Tibial artery (tissue), 4 donors: Measurements from ENCODE around the gene CACNA1A.
"Not testable (repeated sequence)": the region's sequence is repeated elsewhere in the genome, so short reads cannot be mapped to it uniquely, and the experiment has no call there.

Source experiments
- DNase-seq, 2 donors: peaks; one replicate each; pipeline ENCODE4 v3.0.0-alpha.2; 2019
- H3K27ac ChIP-seq, 2 donors: fragments of 200-600 bp; sonication (generic) in 1 of 2; 1 replicate in 1 of 2; 2 replicates in 1 of 2; pipeline ENCODE4 v1.5.1; 2018 to 2019; ENCODE audit warnings: mild to moderate bottlenecking in 1 of 2
- H3K27me3 ChIP-seq, 2 donors: fragments of 200-600 bp; sonication (generic) in 1 of 2; one replicate each; pipeline versions ENCODE4 v1.5.1 to v1.6.0; 2016 to 2019
- H3K36me3 ChIP-seq, 3 donors: fragments of 200-600 bp; sonication (generic) in 2 of 3; one replicate each; pipeline ENCODE4 v1.5.1; 2016 to 2019; ENCODE audit warnings: mild to moderate bottlenecking in 2 of 3
- H3K4me1 ChIP-seq, 4 donors: fragments of 200-600 bp; sonication (generic) in 2 of 4; 1 replicate in 3 of 4; 2 replicates in 1 of 4; pipeline ENCODE4 v1.5.1; 2016 to 2019
- H3K4me3 ChIP-seq, 2 donors: fragments of 200-600 bp; sonication (generic) in 1 of 2; 1 replicate in 1 of 2; 2 replicates in 1 of 2; pipeline ENCODE4 v1.5.1; 2018 to 2019; ENCODE audit warnings: mild to moderate bottlenecking in 2 of 2
- H3K9me3 ChIP-seq, 3 donors: fragments of 200-600 bp; sonication (generic) in 1 of 3; one replicate each; pipeline ENCODE4 v1.5.1; 2016 to 2019
- intact Hi-C: fragments of 100-400 bp; cut with DNase I; formaldehyde crosslinking; loops from one replicate; pipeline ENCODE4 v1.15.0; 2023; ENCODE audit warnings: low total_unique reads
- TF ChIP-seq, protein P1 (sequence below), 2 experiments: fragments of 200-600 bp in 1 of 2; fragments of 450-650 bp in 1 of 2; IDR thresholded peaks; one replicate each; pipeline ENCODE4 v1.5.1; 2017 to 2019; ENCODE audit warnings: antibody characterized with exemption in 2 of 2, mild to moderate bottlenecking in 1 of 2, moderate library complexity in 1 of 2

The CACNA1A gene

GRCh38 chr19:13198634-13199033 lies 307.6 kb downstream of the CACNA1A start:
- Histone ChIP-seq H3K9me3 (no peaks in the 10 kb centered on the region), H3K27ac (no peak overlapping the region), H3K36me3 (no peaks in the 10 kb centered on the region), H3K4me3 (no peak overlapping the region), H3K27me3 (no peaks in the 10 kb centered on the region), H3K4me1 (no peaks in the 10 kb centered on the region)
- TF ChIP-seq, protein P1, sequence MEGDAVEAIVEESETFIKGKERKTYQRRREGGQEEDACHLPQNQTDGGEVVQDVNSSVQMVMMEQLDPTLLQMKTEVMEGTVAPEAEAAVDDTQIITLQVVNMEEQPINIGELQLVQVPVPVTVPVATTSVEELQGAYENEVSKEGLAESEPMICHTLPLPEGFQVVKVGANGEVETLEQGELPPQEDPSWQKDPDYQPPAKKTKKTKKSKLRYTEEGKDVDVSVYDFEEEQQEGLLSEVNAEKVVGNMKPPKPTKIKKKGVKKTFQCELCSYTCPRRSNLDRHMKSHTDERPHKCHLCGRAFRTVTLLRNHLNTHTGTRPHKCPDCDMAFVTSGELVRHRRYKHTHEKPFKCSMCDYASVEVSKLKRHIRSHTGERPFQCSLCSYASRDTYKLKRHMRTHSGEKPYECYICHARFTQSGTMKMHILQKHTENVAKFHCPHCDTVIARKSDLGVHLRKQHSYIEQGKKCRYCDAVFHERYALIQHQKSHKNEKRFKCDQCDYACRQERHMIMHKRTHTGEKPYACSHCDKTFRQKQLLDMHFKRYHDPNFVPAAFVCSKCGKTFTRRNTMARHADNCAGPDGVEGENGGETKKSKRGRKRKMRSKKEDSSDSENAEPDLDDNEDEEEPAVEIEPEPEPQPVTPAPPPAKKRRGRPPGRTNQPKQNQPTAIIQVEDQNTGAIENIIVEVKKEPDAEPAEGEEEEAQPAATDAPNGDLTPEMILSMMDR (IDR thresholded peaks at IDR 0.05) = no peak
- intact Hi-C loops = loop anchor here (5.0 kb wide), 1 partner anchor 64 kb away; no protein-coding TSS in a partner anchor
- no peak for DNase-seq

DNA sequence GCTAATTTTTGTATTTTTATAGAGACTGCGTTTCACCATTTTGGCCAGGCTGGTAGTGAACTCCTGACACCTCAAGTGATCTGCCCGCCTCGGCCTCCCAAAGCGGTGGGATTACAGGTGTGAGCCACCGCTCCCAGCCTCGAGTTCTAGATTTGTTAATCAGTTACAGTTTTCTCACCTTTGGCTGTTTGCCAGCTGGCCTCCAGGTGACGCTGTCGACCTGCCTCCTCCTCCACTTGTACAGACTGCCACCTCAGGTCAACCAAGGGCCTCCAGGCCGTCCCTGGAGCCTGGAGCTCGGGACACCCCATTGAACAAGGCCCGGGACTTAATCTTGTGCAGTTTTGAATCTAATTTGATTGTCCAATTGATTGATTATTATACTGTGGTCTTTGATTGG lies 310.6 kb downstream of the CACNA1A start:
- no peak for DNase-seq
- Histone ChIP-seq H3K27me3 (no peaks in the 10 kb centered on the region), H3K36me3 (no peaks in the 10 kb centered on the region), H3K4me1 (no peaks in the 10 kb centered on the region), H3K4me3 (no peak overlapping the region), H3K27ac (no peak overlapping the region), H3K9me3 (no peaks in the 10 kb centered on the region)
- intact Hi-C loops = loop anchor here (5.0 kb wide), 1 partner anchor 67 kb away; no protein-coding TSS in a partner anchor
- TF ChIP-seq, protein P1 (IDR thresholded peaks at IDR 0.05) = no peak

- intact Hi-C loops = no loop called here
- Histone ChIP-seq H3K4me1 (no peaks in the 10 kb centered on the region), H3K36me3 (no peaks in the 10 kb centered on the region), H3K9me3 (no peaks in the 10 kb centered on the region), H3K27ac (no peak overlapping the region), H3K27me3 (no peaks in the 10 kb centered on the region), H3K4me3 (no peak overlapping the region)
- TF ChIP-seq, protein P1 (IDR thresholded peaks at IDR 0.05) = no peak
- no peak for DNase-seq
These were observed 315.3 kb downstream of the CACNA1A start for GRCh38 chr19:13190781-13191540.

GRCh38 chr19:13189600-13189999 lies 316.7 kb downstream of the CACNA1A start:
- TF ChIP-seq, protein P1 (IDR thresholded peaks at IDR 0.05) = no peak
- Histone ChIP-seq H3K27me3 (no peaks in the 10 kb centered on the region), H3K4me3 (no peak overlapping the region), H3K4me1 (no peaks in the 10 kb centered on the region), H3K27ac (no peak overlapping the region), H3K36me3 (no peaks in the 10 kb centered on the region), H3K9me3 (no peaks in the 10 kb centered on the region)
- no peak for DNase-seq
- intact Hi-C loops = no loop called here

DNA sequence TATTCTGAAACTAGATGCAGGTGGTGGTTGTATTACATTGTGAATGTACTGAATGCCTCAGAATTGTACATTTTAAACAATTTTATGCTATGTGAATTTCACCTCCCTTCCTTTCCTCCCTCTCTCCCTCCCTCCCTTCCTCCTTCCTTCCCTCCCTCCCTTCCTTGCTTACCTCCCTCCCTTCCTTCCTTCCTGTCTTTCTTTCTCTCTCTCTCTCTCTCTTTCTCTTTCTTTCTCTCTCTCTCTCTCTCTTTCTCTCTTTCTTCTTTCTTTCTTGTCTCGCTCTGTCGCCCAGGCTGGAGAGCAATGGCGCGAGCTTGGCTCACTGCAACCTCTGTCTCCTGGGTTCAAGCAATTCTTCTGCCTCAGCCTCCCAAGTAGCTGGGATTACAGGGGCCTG lies 318.9 kb downstream of the CACNA1A start:
- TF ChIP-seq, protein P1 (IDR thresholded peaks at IDR 0.05) = no peak
- intact Hi-C loops = no loop called here
- no peak for DNase-seq

DNA sequence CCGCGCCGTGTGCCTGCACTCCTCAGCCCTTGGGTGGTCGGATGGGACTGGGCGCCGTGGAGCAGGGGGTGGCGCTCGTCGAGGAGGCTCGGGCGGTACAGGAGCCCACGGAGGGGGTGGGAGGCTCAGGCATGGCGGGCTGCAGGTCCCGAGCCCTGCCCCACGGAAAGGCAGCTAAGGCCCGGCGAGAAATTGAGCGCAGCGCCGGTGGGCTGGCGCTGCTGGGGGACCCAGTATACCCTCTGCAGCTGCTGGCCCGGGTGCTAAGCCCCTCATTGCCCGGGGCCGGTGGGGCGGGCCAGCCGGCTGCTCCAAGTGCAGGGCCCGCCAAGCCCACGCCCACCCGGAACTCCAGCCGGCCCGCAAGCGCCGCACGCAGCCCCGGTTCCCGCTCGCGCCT lies 319.6 kb downstream of the CACNA1A start:
- DNase-seq, H3K36me3 ChIP-seq, H3K9me3 ChIP-seq, H3K4me1 ChIP-seq, H3K27ac ChIP-seq, H3K27me3 ChIP-seq, intact Hi-C loops, H3K4me3 ChIP-seq: not testable (repeated sequence)

More for the DNA sequence above, 318.9 kb downstream of the CACNA1A start:
- H3K4me1 ChIP-seq = no peaks in the 10 kb centered on the region
- H3K27me3 ChIP-seq = no peaks in the 10 kb centered on the region
- no peaks in the 10 kb centered on the region for H3K9me3 ChIP-seq
- no peak overlapping the region for H3K4me3 ChIP-seq
- H3K27ac ChIP-seq = no peak overlapping the region
- no peaks in the 10 kb centered on the region for H3K36me3 ChIP-seq

- H3K9me3 ChIP-seq, H3K27ac ChIP-seq, H3K27me3 ChIP-seq, intact Hi-C loops, H3K4me3 ChIP-seq, H3K36me3 ChIP-seq, DNase-seq: not testable (repeated sequence)
- peaks cover 0 to 12% (median 11%) of the 10 kb centered on the region in 4 donors for H3K4me1 ChIP-seq
These were observed 320.3 kb downstream of the CACNA1A start for GRCh38 chr19:13185763-13186657.

- H3K36me3 ChIP-seq, H3K4me3 ChIP-seq, H3K9me3 ChIP-seq, H3K27me3 ChIP-seq, DNase-seq, intact Hi-C loops, H3K27ac ChIP-seq: not testable (repeated sequence)
- peaks cover 0 to 12% (median 11%) of the 10 kb centered on the region in 4 donors for H3K4me1 ChIP-seq
These were observed 321.4 kb downstream of the CACNA1A start for GRCh38 chr19:13184926-13185325.
